PC-9 (cell line): ENCODE results near the gene CLEC4C.

Experiments used
- EZH2 ChIP-seq: fragments of 200-600 bp; sonication (generic); IDR thresholded peaks from 2 replicates; pipeline ENCODE4 v1.8.0; 2017; ENCODE audit warnings: antibody characterized with exemption, low read depth
- TF ChIP-seq, protein P1 (sequence below): fragments of 200-600 bp; sonication (generic); conservative IDR thresholded peaks from 2 replicates; pipeline ENCODE4 v1.6.1; 2017; ENCODE audit warnings: mixed run types, antibody characterized with exemption, mild to moderate bottlenecking, moderate library complexity

- no peak for TF ChIP-seq EZH2
- TF ChIP-seq, protein P1, sequence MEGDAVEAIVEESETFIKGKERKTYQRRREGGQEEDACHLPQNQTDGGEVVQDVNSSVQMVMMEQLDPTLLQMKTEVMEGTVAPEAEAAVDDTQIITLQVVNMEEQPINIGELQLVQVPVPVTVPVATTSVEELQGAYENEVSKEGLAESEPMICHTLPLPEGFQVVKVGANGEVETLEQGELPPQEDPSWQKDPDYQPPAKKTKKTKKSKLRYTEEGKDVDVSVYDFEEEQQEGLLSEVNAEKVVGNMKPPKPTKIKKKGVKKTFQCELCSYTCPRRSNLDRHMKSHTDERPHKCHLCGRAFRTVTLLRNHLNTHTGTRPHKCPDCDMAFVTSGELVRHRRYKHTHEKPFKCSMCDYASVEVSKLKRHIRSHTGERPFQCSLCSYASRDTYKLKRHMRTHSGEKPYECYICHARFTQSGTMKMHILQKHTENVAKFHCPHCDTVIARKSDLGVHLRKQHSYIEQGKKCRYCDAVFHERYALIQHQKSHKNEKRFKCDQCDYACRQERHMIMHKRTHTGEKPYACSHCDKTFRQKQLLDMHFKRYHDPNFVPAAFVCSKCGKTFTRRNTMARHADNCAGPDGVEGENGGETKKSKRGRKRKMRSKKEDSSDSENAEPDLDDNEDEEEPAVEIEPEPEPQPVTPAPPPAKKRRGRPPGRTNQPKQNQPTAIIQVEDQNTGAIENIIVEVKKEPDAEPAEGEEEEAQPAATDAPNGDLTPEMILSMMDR: no peak
Measured at GRCh38 chr12:7784701-7785100, 37.5 kb upstream of the CLEC4C start.
